GM12875 (cell line): ENCODE data around the gene ARHGAP28.
"Not testable (repeated sequence)": the region's sequence is repeated elsewhere in the genome, so short reads cannot be mapped to it uniquely, and the experiment has no call there.

ENCODE experiments used
- H3K4me3 ChIP-seq: one replicate; pipeline ENCODE4 v1.5.1; 2011; ENCODE audit warnings: low read depth, low read length, control low read depth
- TF ChIP-seq, protein P1 (sequence below): IDR thresholded peaks from 2 replicates; pipeline ENCODE4 v1.5.1; 2011; ENCODE audit warnings: low read depth, mild to moderate bottlenecking, control low read depth, inconsistent platforms, low read length, moderate library complexity, borderline replicate concordance; ENCODE audit not compliant: insufficient read depth

Gene ARHGAP28

DNA sequence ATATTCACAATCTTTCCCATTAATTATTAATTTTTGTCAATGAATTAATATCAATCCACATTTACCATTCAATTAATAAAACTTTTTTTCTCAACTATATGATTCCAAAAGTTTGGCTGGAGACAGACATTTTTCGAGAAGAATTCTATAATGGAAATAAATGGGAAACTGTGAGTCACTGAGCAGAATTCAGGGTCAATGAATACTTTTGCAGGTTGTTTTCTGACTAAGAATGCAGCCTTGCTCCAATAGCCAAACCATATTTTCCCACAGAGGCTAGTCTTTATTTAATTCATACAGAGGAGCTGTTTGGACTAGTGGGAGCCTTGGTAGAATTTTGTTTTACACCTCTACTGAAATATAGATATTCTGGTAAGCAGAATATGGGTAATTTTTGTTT lies 82.3 kb downstream of the ARHGAP28 start:
- TF ChIP-seq, protein P1, sequence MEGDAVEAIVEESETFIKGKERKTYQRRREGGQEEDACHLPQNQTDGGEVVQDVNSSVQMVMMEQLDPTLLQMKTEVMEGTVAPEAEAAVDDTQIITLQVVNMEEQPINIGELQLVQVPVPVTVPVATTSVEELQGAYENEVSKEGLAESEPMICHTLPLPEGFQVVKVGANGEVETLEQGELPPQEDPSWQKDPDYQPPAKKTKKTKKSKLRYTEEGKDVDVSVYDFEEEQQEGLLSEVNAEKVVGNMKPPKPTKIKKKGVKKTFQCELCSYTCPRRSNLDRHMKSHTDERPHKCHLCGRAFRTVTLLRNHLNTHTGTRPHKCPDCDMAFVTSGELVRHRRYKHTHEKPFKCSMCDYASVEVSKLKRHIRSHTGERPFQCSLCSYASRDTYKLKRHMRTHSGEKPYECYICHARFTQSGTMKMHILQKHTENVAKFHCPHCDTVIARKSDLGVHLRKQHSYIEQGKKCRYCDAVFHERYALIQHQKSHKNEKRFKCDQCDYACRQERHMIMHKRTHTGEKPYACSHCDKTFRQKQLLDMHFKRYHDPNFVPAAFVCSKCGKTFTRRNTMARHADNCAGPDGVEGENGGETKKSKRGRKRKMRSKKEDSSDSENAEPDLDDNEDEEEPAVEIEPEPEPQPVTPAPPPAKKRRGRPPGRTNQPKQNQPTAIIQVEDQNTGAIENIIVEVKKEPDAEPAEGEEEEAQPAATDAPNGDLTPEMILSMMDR: no peak
- no peak overlapping the region for H3K4me3 ChIP-seq

DNA sequence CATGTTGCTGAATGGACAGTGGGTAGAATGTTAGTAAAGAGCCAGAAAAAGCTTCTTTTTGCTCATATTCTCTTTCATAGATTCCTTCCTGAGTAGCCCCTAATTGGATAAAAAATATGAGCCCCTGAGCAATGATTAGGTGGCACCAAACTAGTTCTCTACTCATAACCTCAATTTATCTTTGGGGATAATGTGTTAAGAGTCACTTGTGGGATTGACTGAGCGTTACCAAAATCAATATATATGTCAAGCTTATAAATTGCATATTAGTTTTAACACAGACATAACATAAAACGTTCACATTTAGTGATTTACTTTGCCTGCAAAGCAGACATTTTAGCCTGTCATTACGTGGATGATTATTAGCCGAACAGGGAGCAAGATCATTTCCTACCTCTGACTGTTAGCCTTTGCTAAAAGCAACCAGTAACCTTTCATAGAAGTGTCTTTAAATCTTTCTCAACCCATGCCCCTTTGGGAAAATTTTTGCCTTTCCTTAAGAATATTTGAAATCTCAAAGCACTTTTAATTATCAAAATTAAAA lies 85.4 kb downstream of the ARHGAP28 start:
- TF ChIP-seq, protein P1: no peak
- H3K4me3 ChIP-seq: no peak overlapping the region

DNA sequence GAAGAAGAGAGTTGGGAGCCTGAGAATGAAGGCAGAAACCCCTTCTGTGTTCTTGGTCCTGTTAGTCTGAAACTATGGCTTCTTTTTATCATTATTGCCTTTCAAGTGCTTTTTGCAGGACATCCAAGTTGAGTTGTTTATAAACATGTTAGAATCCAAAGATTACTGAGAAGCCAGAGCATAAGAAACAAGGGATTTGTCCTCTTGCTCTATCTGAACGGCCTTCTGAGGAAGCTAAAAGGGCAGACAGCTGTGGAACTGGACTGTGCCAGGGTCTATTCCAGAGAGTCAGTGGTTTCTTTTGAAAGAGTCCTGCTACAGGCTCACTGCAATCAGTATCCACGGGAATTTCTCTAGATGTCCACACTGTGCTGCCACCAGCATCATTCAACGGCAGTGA lies 86.6 kb downstream of the ARHGAP28 start:
- no peak overlapping the region for H3K4me3 ChIP-seq
- TF ChIP-seq, protein P1: no peak

DNA sequence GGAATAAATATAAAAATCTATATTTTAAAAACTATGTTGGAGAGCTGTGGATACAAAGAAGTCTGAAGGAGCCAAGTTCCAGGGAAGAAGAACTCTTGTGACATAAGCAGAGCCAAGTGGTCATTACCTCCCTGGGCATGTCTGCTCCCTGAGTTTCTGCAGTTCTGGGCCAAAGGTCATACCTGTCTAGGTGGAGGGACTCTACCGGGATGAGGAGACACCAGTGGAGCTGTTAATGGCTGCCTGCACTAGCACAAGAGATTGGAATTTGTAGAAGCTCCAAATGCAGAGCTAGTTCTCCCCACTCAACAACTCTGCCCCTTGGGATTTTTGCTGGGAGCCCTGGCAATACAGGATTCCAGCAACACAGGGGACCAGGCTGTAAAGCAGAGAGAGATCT lies 89.8 kb downstream of the ARHGAP28 start:
- TF ChIP-seq, protein P1: no peak
- no peak overlapping the region for H3K4me3 ChIP-seq

DNA sequence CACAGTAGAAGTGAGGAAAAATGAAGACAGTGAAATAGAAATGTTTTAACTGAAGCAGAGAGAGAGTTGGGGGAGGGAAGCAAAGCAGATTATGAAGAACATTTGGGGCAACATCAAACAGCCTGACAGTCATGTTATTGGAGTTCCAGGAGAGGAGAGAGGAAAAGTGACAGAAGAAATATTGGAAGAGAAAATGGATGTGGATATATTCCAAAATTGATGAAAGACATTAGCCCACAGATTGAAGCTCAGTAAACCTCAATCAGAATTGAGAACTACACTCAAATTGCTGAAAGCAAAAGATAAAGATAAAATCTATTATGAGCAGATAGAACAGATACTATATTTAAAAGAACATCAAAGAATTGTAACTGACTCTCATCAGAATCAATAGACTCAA lies 90.8 kb downstream of the ARHGAP28 start:
- TF ChIP-seq, protein P1: no peak
- H3K4me3 ChIP-seq: no peak overlapping the region

DNA sequence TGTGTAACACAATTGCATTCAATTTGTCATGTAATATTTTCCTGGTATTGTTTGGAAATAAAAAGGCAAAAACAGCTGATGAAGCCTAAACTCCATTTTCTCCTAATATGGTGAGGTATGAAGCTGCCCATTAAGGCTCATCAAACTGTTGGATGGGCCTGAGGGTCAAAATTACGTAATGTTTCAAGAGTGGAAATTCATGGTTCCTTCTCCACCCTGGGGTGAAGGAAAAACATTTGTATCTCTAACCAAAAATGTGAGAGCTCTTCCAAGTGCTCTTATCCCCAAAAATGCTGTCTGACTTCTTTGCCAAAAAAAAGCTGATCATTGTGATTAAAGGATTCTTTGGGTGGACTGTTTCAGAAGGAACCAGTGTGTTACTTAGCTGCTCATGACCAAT lies 91.8 kb downstream of the ARHGAP28 start:
- TF ChIP-seq, protein P1: no peak
- H3K4me3 ChIP-seq: no peak overlapping the region

DNA sequence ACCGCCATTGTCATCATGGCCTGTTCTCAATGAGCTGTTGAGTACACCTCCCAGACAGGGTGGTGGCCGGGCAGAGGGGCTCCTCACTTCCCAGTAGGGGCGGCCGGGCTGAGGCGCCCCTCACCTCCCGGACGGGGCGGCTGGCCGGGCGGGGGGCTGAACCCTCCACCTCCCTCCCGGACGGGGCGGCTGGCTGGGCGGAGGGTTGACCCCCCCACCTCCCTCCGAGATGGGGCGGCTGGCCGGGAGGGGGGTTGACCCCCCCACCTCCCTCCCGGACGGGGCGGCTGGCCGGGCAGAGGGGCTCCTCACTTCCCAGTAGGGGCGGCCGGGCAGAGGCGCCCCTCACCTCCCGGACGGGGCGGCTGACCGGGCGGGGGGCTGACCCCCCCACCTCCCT lies 97.6 kb downstream of the ARHGAP28 start:
- H3K4me3 ChIP-seq: not testable (repeated sequence)

DNA sequence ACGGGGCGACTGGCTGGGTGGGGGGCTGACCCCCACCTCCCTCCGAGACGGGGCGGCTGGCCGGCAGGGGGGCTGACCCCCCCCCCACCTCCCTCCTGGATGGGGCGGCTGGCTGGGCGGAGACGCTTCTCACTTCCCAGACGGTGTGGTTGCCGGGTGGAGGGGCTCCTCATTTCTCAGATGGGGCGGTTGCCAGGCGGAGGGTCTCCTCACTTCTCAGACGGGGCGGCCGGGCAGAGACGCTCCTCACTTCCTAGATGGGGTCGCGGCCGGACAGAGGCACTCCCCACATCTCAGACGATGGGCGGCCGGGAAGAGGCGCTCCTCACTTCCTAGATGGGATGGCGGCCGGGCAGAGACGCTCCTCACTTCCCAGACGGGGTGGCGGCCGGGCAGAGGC lies 98.0 kb downstream of the ARHGAP28 start:
- H3K4me3 ChIP-seq: not testable (repeated sequence)
